Measurements from ENCODE around the gene ZNF567.
"Not testable (repeated sequence)": the region's sequence is repeated elsewhere in the genome, so short reads cannot be mapped to it uniquely, and the experiment has no call there.

The ZNF567 gene

GRCh38 chr19:36709423-36709822 is 22.0 kb downstream of the ZNF567 start:
- Histone ChIP-seq H3K9me3 (ENCODE audit: insufficient read depth, low read length, severe bottlenecking) (peaks cover 93% of the 10 kb centered on the region), H3K79me2 (ENCODE audit: insufficient read depth, low read length) (peaks cover 71% of the 10 kb centered on the region), H3K4me1 (ENCODE audit: insufficient read depth, low read length) (no peaks in the 10 kb centered on the region)

DNA sequence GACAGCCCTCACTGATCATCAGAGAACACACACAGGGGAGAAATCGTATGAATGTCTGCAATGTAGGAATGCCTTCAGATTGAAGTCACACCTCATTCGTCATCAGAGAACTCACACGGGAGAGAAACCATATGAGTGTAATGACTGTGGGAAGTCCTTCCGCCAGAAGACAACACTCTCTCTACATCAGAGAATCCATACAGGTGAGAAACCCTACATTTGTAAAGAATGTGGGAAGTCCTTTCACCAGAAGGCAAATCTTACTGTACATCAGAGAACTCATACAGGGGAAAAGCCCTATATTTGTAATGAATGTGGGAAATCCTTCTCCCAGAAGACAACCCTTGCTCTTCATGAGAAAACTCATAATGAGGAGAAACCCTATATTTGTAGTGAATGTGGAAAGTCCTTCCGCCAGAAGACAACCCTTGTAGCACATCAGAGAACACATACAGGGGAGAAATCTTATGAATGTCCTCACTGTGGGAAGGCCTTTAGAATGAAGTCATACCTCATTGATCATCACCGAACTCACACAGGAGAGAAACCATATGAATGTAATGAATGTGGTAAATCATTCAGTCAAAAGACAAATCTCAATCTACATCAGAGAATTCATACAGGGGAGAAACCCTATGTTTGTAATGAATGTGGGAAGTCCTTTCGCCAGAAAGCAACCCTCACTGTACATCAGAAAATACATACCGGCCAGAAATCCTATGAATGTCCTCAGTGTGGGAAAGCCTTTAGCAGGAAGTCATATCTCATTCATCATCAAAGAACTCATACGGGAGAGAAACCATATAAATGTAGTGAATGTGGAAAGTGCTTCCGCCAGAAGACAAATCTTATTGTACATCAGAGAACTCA is 32.5 kb downstream of the ZNF567 start:
- no peak overlapping the region for H3K27ac ChIP-seq (ENCODE audit: low read length)
- H3K9me3 ChIP-seq (ENCODE audit: insufficient read depth, low read length, severe bottlenecking), result peaks cover 80% of the 10 kb centered on the region
- H3K9ac ChIP-seq (ENCODE audit: low read depth, low read length), result no peak overlapping the region
- no peak overlapping the region for H3K4me2 ChIP-seq (ENCODE audit: insufficient read depth, low read length)
- H3K27me3 ChIP-seq (ENCODE audit: insufficient read depth, low read length, poor library complexity), result no peaks in the 10 kb centered on the region
- ATAC-seq (ENCODE audit: insufficient read depth, low read depth) (no peak), DNase-seq (no peak)
- H3K4me1 ChIP-seq (ENCODE audit: insufficient read depth, low read length), result no peaks in the 10 kb centered on the region
- H2AFZ ChIP-seq (ENCODE audit: low read depth, low read length), result no peak overlapping the region
- H4K20me1 ChIP-seq (ENCODE audit: insufficient read depth, low read length), result no peaks in the 10 kb centered on the region
- peaks cover 75% of the 10 kb centered on the region for H3K36me3 ChIP-seq (ENCODE audit: insufficient read depth, low read length)
- TF ChIP-seq CTCF (IDR thresholded peaks at IDR 0.05; ENCODE audit: borderline replicate concordance, extremely low read depth, low read length, poor library complexity, severe bottlenecking), result no peak
- TF ChIP-seq EZH2 (IDR thresholded peaks at IDR 0.05; ENCODE audit: borderline replicate concordance, low read depth, low read length, severe bottlenecking), result no peak
- H3K4me3 ChIP-seq (ENCODE audit: low read depth in 1 of 2, low read length in 2 of 2), result 0 out of 4 replicates have a peak overlapping the region, but pooled peaks of 1 of the 2 experiments have one; percentile 8
- no peaks in the 10 kb centered on the region for H3K79me2 ChIP-seq (ENCODE audit: insufficient read depth, low read length)

More at GRCh38 chr19:36709423-36709822, 22.0 kb downstream of the ZNF567 start:
- ATAC-seq (ENCODE audit: insufficient read depth, low read depth) (no peak), DNase-seq (no peak)
- H4K20me1 ChIP-seq (ENCODE audit: insufficient read depth, low read length), result no peaks in the 10 kb centered on the region
- H3K36me3 ChIP-seq (ENCODE audit: insufficient read depth, low read length), result peaks cover 93% of the 10 kb centered on the region
- no peak overlapping the region for H2AFZ ChIP-seq (ENCODE audit: low read depth, low read length)
- H3K4me2 ChIP-seq (ENCODE audit: insufficient read depth, low read length), result no peak overlapping the region
- no peaks in the 10 kb centered on the region for H3K27me3 ChIP-seq (ENCODE audit: insufficient read depth, low read length, poor library complexity)
- no peak for TF ChIP-seq CTCF (IDR thresholded peaks at IDR 0.05; ENCODE audit: borderline replicate concordance, extremely low read depth, low read length, poor library complexity, severe bottlenecking)
- TF ChIP-seq EZH2 (IDR thresholded peaks at IDR 0.05; ENCODE audit: borderline replicate concordance, low read depth, low read length, severe bottlenecking), result no peak
- H3K27ac ChIP-seq (ENCODE audit: low read length), result no peak overlapping the region
- no peak overlapping the region for H3K9ac ChIP-seq (ENCODE audit: low read depth, low read length)
- H3K4me3 ChIP-seq (ENCODE audit: low read depth in 1 of 2, low read length in 2 of 2), result no peak overlapping the region

DNA sequence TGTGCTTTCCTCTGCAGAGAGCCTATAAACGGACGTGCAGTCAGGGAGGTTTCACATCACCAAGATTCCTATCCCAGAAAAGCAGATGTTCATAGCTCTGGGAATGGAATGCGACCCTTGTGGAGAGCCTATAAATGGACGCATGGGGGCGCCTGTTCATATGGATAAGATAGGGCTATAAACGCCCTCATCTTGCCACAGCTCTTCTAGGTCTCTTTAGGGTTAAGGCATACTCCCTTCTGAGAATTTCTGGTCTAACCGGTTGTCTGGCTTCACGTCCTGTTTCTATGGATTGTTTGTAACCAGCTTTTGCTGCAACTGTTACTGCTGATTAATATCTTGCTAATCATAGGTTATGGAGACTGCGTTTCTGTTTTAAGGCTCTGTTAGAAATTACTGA is 48.8 kb downstream of the ZNF567 start:
- H3K4me1 ChIP-seq (ENCODE audit: insufficient read depth, low read length); H4K20me1 ChIP-seq (ENCODE audit: insufficient read depth, low read length); H3K79me2 ChIP-seq (ENCODE audit: insufficient read depth, low read length); H3K4me3 ChIP-seq (ENCODE audit: low read depth in 1 of 2, low read length in 2 of 2); H3K9ac ChIP-seq (ENCODE audit: low read depth, low read length); H3K27me3 ChIP-seq (ENCODE audit: insufficient read depth, low read length, poor library complexity); H3K4me2 ChIP-seq (ENCODE audit: insufficient read depth, low read length); ATAC-seq (ENCODE audit: insufficient read depth, low read depth); H2AFZ ChIP-seq (ENCODE audit: low read depth, low read length); DNase-seq; H3K27ac ChIP-seq (ENCODE audit: low read length): not testable (repeated sequence)
- peaks cover 64% of the 10 kb centered on the region for H3K9me3 ChIP-seq (ENCODE audit: insufficient read depth, low read length, severe bottlenecking)
- peaks cover 19% of the 10 kb centered on the region for H3K36me3 ChIP-seq (ENCODE audit: insufficient read depth, low read length)

DNA sequence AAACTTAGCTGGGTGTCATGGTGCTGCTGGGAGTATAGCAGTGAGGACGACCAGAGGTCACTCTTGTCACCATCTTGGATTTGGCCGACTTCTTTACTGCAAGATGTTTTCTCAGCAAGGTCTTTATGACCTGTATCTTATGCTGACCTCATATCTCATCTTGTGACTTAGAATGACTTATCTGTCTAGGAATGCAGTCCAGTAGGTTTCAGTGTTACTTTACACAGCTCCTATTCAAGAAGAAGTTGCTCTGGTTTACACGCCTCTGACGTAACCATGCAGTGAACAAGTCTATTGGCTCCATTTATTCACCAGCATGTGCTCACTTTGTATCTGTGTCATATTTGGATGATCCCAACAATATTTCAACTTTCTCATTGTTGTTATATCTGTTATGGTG is 58.5 kb downstream of the ZNF567 start:
- Histone ChIP-seq H3K4me1 (ENCODE audit: insufficient read depth, low read length) (no peaks in the 10 kb centered on the region), H3K9ac (ENCODE audit: low read depth, low read length) (no peak overlapping the region), H3K27me3 (ENCODE audit: insufficient read depth, low read length, poor library complexity) (no peaks in the 10 kb centered on the region), H3K36me3 (ENCODE audit: insufficient read depth, low read length) (peaks cover 66% of the 10 kb centered on the region), H2AFZ (ENCODE audit: low read depth, low read length) (no peak overlapping the region), H3K79me2 (ENCODE audit: insufficient read depth, low read length) (0 out of 2 replicates have a peak, but pooled peaks cover 2% of the 10 kb centered on the region), H4K20me1 (ENCODE audit: insufficient read depth, low read length) (no peaks in the 10 kb centered on the region), H3K4me2 (ENCODE audit: insufficient read depth, low read length) (no peak overlapping the region), H3K27ac (ENCODE audit: low read length) (no peak overlapping the region), H3K9me3 (ENCODE audit: insufficient read depth, low read length, severe bottlenecking) (peaks cover 77% of the 10 kb centered on the region), H3K4me3 (ENCODE audit: low read depth in 1 of 2, low read length in 2 of 2) (no peak overlapping the region)
- ATAC-seq (ENCODE audit: insufficient read depth, low read depth) (no peak), DNase-seq (no peak)
- TF ChIP-seq CTCF (IDR thresholded peaks at IDR 0.05; ENCODE audit: borderline replicate concordance, extremely low read depth, low read length, poor library complexity, severe bottlenecking) (no peak), EZH2 (IDR thresholded peaks at IDR 0.05; ENCODE audit: borderline replicate concordance, low read depth, low read length, severe bottlenecking) (no peak)

All from DND-41 (cell line).